Stimulated activated CD4-positive, alpha-beta T cell treated with anti-CD3 and anti-CD28 coated beads, Interleukin-15, amount 100 ng/mL, for 48 hours (primary cell): ENCODE measurements around the gene TMEM9.
A peak's percentile ranks its signal among the peaks of the same experiment; 100 is the strongest.
"Not testable (repeated sequence)": the region's sequence is repeated elsewhere in the genome, so short reads cannot be mapped to it uniquely, and the experiment has no call there.

Source experiments
- DNase-seq, 2 donors: peaks; one replicate each; pipeline ENCODE4 v3.0.0-alpha.2; 2020; ENCODE audit warnings: low read depth in 2 of 2

TMEM9 gene

GRCh38 chr1:201173736-201174135, 19.5 kb upstream of the TMEM9 start:
- no peak for DNase-seq

- no peak for DNase-seq
These were observed 18.8 kb upstream of the TMEM9 start for GRCh38 chr1:201172999-201173610.

- DNase-seq: no peak
These were observed 18.1 kb upstream of the TMEM9 start for GRCh38 chr1:201172326-201172725.

- peak; percentile 59 to 61 for DNase-seq
These were observed 17.1 kb upstream of the TMEM9 start for GRCh38 chr1:201171063-201172036.

GRCh38 chr1:201170533-201171062, 16.3 kb upstream of the TMEM9 start:
- DNase-seq: peak; percentile 75 to 79

GRCh38 chr1:201169971-201170532, 15.8 kb upstream of the TMEM9 start:
- DNase-seq: no peak

- DNase-seq: no peak
These were observed 14.9 kb upstream of the TMEM9 start for GRCh38 chr1:201169203-201169602.

GRCh38 chr1:201167041-201167991, 13.0 kb upstream of the TMEM9 start:
- DNase-seq: no peak

GRCh38 chr1:201164645-201165044, 10.4 kb upstream of the TMEM9 start:
- no peak for DNase-seq

GRCh38 chr1:201163707-201164106, 9.4 kb upstream of the TMEM9 start:
- DNase-seq: no peak

- not testable (repeated sequence) for DNase-seq
These were observed 8.8 kb upstream of the TMEM9 start for GRCh38 chr1:201163036-201163435.

GRCh38 chr1:201157949-201158348, 3.7 kb upstream of the TMEM9 start:
- no peak for DNase-seq

- no peak for DNase-seq
These were observed 2.5 kb upstream of the TMEM9 start for GRCh38 chr1:201156819-201157218.

- no peak for DNase-seq
These were observed 2.1 kb upstream of the TMEM9 start for GRCh38 chr1:201156346-201156745.

- DNase-seq: no peak
These were observed 1.1 kb upstream of the TMEM9 start for GRCh38 chr1:201155354-201155753.

- no peak for DNase-seq
These were observed 543 bp downstream of the TMEM9 start for GRCh38 chr1:201153474-201154388.

GRCh38 chr1:201149400-201149799, 4.9 kb downstream of the TMEM9 start:
- DNase-seq: no peak

GRCh38 chr1:201147396-201148015, 6.8 kb downstream of the TMEM9 start:
- DNase-seq: no peak

- no peak for DNase-seq
These were observed 7.5 kb downstream of the TMEM9 start for GRCh38 chr1:201146626-201147390.
